ENCODE results near the gene NFIB. TPM values are rescaled to one million over a fixed set of nuclear protein-coding genes. Genes with fewer than 3 reads are reported as not detected.

Gene NFIB
- total and polyA plus RNA-seq, 10 of the 15 experiments (the other 5 are each of a cell fraction or from before 2014, with no cell fraction given), result under 0.01 to 0.19 (median 0.05) TPM; not detected in 3

GRCh38 chr9:14250794-14251153 is 63.2 kb downstream of the NFIB start:
- Histone ChIP-seq H3K4me3 (no peak overlapping the region), H2AFZ (ENCODE audit: control insufficient read depth, low read depth, low read length) (no peak overlapping the region), H4K20me1 (ENCODE audit: control insufficient read depth, insufficient read depth) (no peaks in the 10 kb centered on the region), H3K79me2 (ENCODE audit: control insufficient read depth, insufficient read depth, low read length) (no peaks in the 10 kb centered on the region), H3K36me3 (ENCODE audit: control insufficient read depth in 2 of 2, insufficient read depth in 2 of 2, low read length in 1 of 2) (no peaks in the 10 kb centered on the region), H3K9me3 (replicated peaks; ENCODE audit: control insufficient read depth, insufficient read depth, low read length) (no peaks in the 10 kb centered on the region), H3K27me3 (replicated peaks in 1 of 2; ENCODE audit: control insufficient read depth in 2 of 2, insufficient read depth in 2 of 2, low read length in 1 of 2) (no peaks in the 10 kb centered on the region; a peak in 1 of 4 replicates), H3K4me2 (ENCODE audit: control insufficient read depth, insufficient read depth) (no peak overlapping the region), H3K27ac (ENCODE audit: control insufficient read depth, insufficient read depth) (no peak overlapping the region), H3K9ac (ENCODE audit: control insufficient read depth, insufficient read depth, low read length) (no peak overlapping the region), H3K4me1 (ENCODE audit: control insufficient read depth, insufficient read depth, low read length) (no peaks in the 10 kb centered on the region)
- FAIRE-seq (no peak), ATAC-seq (no peak), DNase-seq (ENCODE audit: low read depth, low spot score) (no peak)
- RAD21 ChIA-PET (ENCODE audit: unreplicated experiment), result no interaction called here
- SMC1A ChIA-PET (ENCODE audit: uncharacterized antibody, unreplicated experiment), result no interaction called here
- CTCF ChIA-PET, result no interaction called here
- in situ Hi-C loops (cut with MboI), result no loop called here
- BruUV-seq (replicated peaks), result no TSS peak
- WGBS (ENCODE audit: insufficient coverage, insufficient replicate concordance, low lambda C conversion rate, missing lambda C conversion rate), result 0% methylated on average over 1 of the region's 1 CpG
- no peak for TF ChIP-seq E2F8 (IDR thresholded peaks at IDR 0.05; ENCODE audit: low read depth, partially characterized antibody)
- no peak for TF ChIP-seq ATF2 (IDR thresholded peaks at IDR 0.05; ENCODE audit: low read length)
- no peak for TF ChIP-seq MYB (IDR thresholded peaks at IDR 0.05; ENCODE audit: borderline replicate concordance, low read depth, low read length)
- TF ChIP-seq MTA2 (IDR thresholded peaks at IDR 0.05; ENCODE audit: low read depth), result no peak
- TF ChIP-seq MAX (IDR thresholded peaks at IDR 0.05; ENCODE audit: low read depth, low read length), result no peak
- no peak for TF ChIP-seq EED (IDR thresholded peaks at IDR 0.05; ENCODE audit: low read depth)
- no peak for TF ChIP-seq HDAC6 (IDR thresholded peaks at IDR 0.05; ENCODE audit: unreplicated experiment)
- no peak for TF ChIP-seq POLR2A (IDR thresholded peaks at IDR 0.05; ENCODE audit: low read depth, low read length)
- TF ChIP-seq SIX5 (IDR thresholded peaks at IDR 0.05; ENCODE audit: low read depth, low read length, severe bottlenecking), result no peak
- POLR2A ChIA-PET, result no interaction called here
- intact Hi-C loops (cut with micrococcal nuclease; ENCODE audit: unreplicated experiment), result no loop called here

All from GM12878 (cell line).